H1 (cell line): ENCODE results near the gene RAB43. TPM values are rescaled to one million over a fixed set of nuclear protein-coding genes. Genes with fewer than 3 reads are reported as not detected.

ENCODE experiments used
- CTCF ChIA-PET: fragments of 300-600 bp; sonication (Branson Sonifier 250); formaldehyde crosslinking; loops from one replicate; lab custom pipeline; 2021; ENCODE audit not compliant: partially characterized antibody; lab: Charles Lee
- POLR2A ChIA-PET: fragments of 300-600 bp; sonication (Branson Sonifier 250); formaldehyde crosslinking; loops from one replicate; lab custom pipeline; 2021; ENCODE audit warnings: inconsistent platforms; ENCODE audit not compliant: partially characterized antibody; lab: Charles Lee
- DNase-seq, 2 experiments: peaks; one replicate each; pipeline versions ENCODE4 v3.0.0 to v3.0.0-alpha.2; 2010 to 2022; ENCODE audit warnings: low spot score in 2 of 2, low read depth in 1 of 2, mixed read lengths in 1 of 2
- FAIRE-seq: peaks from 2 replicates; lab custom pipeline; 2011; peaks lifted over from hg19 to GRCh38; lab: Jason Lieb, UNC
- H2AFZ ChIP-seq: 2 replicates; pipeline ENCODE4 v1.8.1; 2012; ENCODE audit warnings: low read length, inconsistent platforms
- H2AK5ac ChIP-seq: 2 replicates; pipeline ENCODE4 v1.6.1; 2013; ENCODE audit warnings: low read depth, low read length
- H2BK120ac ChIP-seq: replicated peaks from 2 replicates; pipeline ENCODE3; 2013; ENCODE audit warnings: low read depth, low read length, inconsistent platforms
- H2BK12ac ChIP-seq: 2 replicates; pipeline ENCODE4 v1.6.1; 2013; ENCODE audit warnings: low read depth, low read length
- H2BK15ac ChIP-seq: 2 replicates; pipeline ENCODE4 v1.6.1; 2013; ENCODE audit warnings: low read length
- H2BK20ac ChIP-seq: 2 replicates; pipeline ENCODE4 v1.6.1; 2013; ENCODE audit warnings: low read length
- H2BK5ac ChIP-seq: 2 replicates; pipeline ENCODE4 v1.6.1; 2013; ENCODE audit warnings: low read depth, low read length
- H3K14ac ChIP-seq: 2 replicates; pipeline ENCODE4 v1.6.1; 2013; ENCODE audit warnings: inconsistent platforms; ENCODE audit not compliant: insufficient read length
- H3K18ac ChIP-seq: 2 replicates; pipeline ENCODE4 v1.6.1; 2013; ENCODE audit warnings: low read length; ENCODE audit errors: extremely low read depth
- H3K23ac ChIP-seq: 2 replicates; pipeline ENCODE4 v1.6.1; 2013; ENCODE audit warnings: inconsistent platforms; ENCODE audit not compliant: insufficient read length
- H3K23me2 ChIP-seq: 2 replicates; pipeline ENCODE4 v1.6.1; 2013; ENCODE audit warnings: low read depth, low read length
- H3K27ac ChIP-seq: 2 replicates; pipeline ENCODE4 v1.6.1; 2011; ENCODE audit warnings: low read depth, low read length, inconsistent platforms
- H3K27me3 ChIP-seq, 4 experiments: replicated peaks in 1 of 4; 1 replicate in 1 of 4; 2 replicates in 3 of 4; pipeline versions ENCODE4 v1.6.1 to v1.8.1; 2011 to 2013; ENCODE audit warnings: low read length in 3 of 4, mild to moderate bottlenecking in 3 of 4, inconsistent platforms in 2 of 4, mixed read lengths in 2 of 4, moderate library complexity in 1 of 4; ENCODE audit not compliant: control insufficient read depth in 3 of 4, insufficient read depth in 3 of 4; ENCODE audit errors: extremely low read depth in 1 of 4
- H3K36me3 ChIP-seq, 4 experiments: 2 replicates each; pipeline versions ENCODE4 v1.6.1 to v1.8.1; 2011 to 2013; ENCODE audit warnings: mild to moderate bottlenecking in 4 of 4, low read length in 3 of 4, moderate library complexity in 2 of 4, control low read depth in 1 of 4, inconsistent platforms in 1 of 4; ENCODE audit not compliant: insufficient read depth in 4 of 4, control insufficient read depth in 2 of 4
- H3K4ac ChIP-seq: replicated peaks from 2 replicates; pipeline ENCODE3; 2013; ENCODE audit warnings: low read length, low read depth, mixed read lengths, inconsistent platforms; ENCODE audit not compliant: insufficient read length
- H3K4me1 ChIP-seq, 4 experiments: replicated peaks in 1 of 4; 1 replicate in 1 of 4; 2 replicates in 3 of 4; pipeline versions ENCODE4 v1.6.1 to v1.8.1; 2011 to 2013; ENCODE audit warnings: low read length in 3 of 4, inconsistent platforms in 2 of 4, mixed read lengths in 1 of 4; ENCODE audit not compliant: insufficient read depth in 4 of 4, control insufficient read depth in 3 of 4
- H3K4me2 ChIP-seq, 2 experiments: 2 replicates each; pipeline versions ENCODE4 v1.6.1 to v1.8.1; 2011 to 2013; ENCODE audit warnings: low read depth in 2 of 2, low read length in 2 of 2, control low read depth in 1 of 2, inconsistent platforms in 1 of 2, mild to moderate bottlenecking in 1 of 2; ENCODE audit not compliant: insufficient read depth in 1 of 2
- H3K4me3 ChIP-seq, 4 experiments: fragments of 200-600, 300-600 bp in 1 of 4; sonication (generic), shearing (Covaris generic), sonication (Bioruptor Twin) in 1 of 4; 2 replicates each; pipeline versions ENCODE4 v1.5.1 to v1.8.1; 2011 to 2016; ENCODE audit warnings: low read length in 4 of 4, low read depth in 3 of 4, control low read depth in 2 of 4, inconsistent platforms in 2 of 4, mild to moderate bottlenecking in 2 of 4, mixed read lengths in 1 of 4, moderate library complexity in 1 of 4; ENCODE audit not compliant: insufficient read depth in 2 of 4; ENCODE audit errors: extremely low read depth in 1 of 4
- H3K56ac ChIP-seq: replicated peaks from 2 replicates; pipeline ENCODE3; 2013; ENCODE audit warnings: low read depth, mild to moderate bottlenecking, mixed read lengths, low read length, inconsistent platforms; ENCODE audit not compliant: insufficient read length
- H3K79me1 ChIP-seq: 2 replicates; pipeline ENCODE4 v1.6.1; 2013; ENCODE audit warnings: low read depth, low read length, control low read depth
- H3K79me2 ChIP-seq, 2 experiments: 2 replicates each; pipeline versions ENCODE4 v1.6.1 to v1.8.1; 2012 to 2013; ENCODE audit warnings: low read length in 2 of 2, mild to moderate bottlenecking in 2 of 2, inconsistent platforms in 1 of 2; ENCODE audit not compliant: insufficient read depth in 2 of 2, control insufficient read depth in 1 of 2
- H3K9ac ChIP-seq, 4 experiments: replicated peaks in 1 of 4; 1 replicate in 1 of 4; 2 replicates in 3 of 4; pipeline versions ENCODE4 v1.6.1 to v1.8.1; 2011 to 2013; ENCODE audit warnings: low read depth in 3 of 4, low read length in 3 of 4, control low read depth in 2 of 4, mild to moderate bottlenecking in 2 of 4, moderate library complexity in 2 of 4, inconsistent platforms in 1 of 4; ENCODE audit errors: extremely low read depth in 1 of 4
- H3K9me3 ChIP-seq, 2 experiments: 2 replicates each; pipeline versions ENCODE4 v1.6.1 to v1.8.1; 2012 to 2013; ENCODE audit warnings: mild to moderate bottlenecking in 2 of 2, moderate library complexity in 2 of 2, control low read depth in 1 of 2, inconsistent platforms in 1 of 2, low read depth in 1 of 2, low read length in 1 of 2, mixed read lengths in 1 of 2; ENCODE audit not compliant: insufficient read depth in 2 of 2
- H4K20me1 ChIP-seq, 2 experiments: replicated peaks in 1 of 2; 2 replicates each; pipeline versions ENCODE3 to v1.8.1; 2011 to 2013; ENCODE audit warnings: inconsistent platforms in 2 of 2, low read length in 2 of 2, mild to moderate bottlenecking in 1 of 2; ENCODE audit not compliant: insufficient read depth in 2 of 2, control insufficient read depth in 1 of 2
- H4K5ac ChIP-seq: 2 replicates; pipeline ENCODE4 v1.6.1; 2013; ENCODE audit warnings: low read length, low read depth, mixed read lengths, inconsistent platforms; ENCODE audit not compliant: insufficient read length
- H4K8ac ChIP-seq: 2 replicates; pipeline ENCODE4 v1.8.0; 2013; ENCODE audit warnings: mild to moderate bottlenecking, moderate library complexity, low read length, inconsistent platforms; ENCODE audit not compliant: insufficient read depth; ENCODE audit errors: extremely low read depth
- H4K91ac ChIP-seq: replicated peaks from 2 replicates; pipeline ENCODE3; 2013; ENCODE audit warnings: low read length, mixed read lengths, inconsistent platforms; ENCODE audit not compliant: insufficient read length
- FOSL1 ChIP-seq: IDR thresholded peaks from 2 replicates; pipeline ENCODE4 v1.6.1; 2011; ENCODE audit warnings: mild to moderate bottlenecking, low read depth, low read length, moderate library complexity; ENCODE audit not compliant: insufficient read depth
- KDM4A ChIP-seq: IDR thresholded peaks from one replicate; pipeline ENCODE4 v1.7.1; 2012; ENCODE audit warnings: low read depth, mild to moderate bottlenecking, moderate library complexity, low read length, inconsistent platforms; ENCODE audit not compliant: severe bottlenecking
- RFX5 ChIP-seq: IDR thresholded peaks from 2 replicates; pipeline ENCODE4 v1.6.1; 2011; ENCODE audit warnings: low read depth, low read length, improper control_type of control experiment, borderline replicate concordance
- SP1 ChIP-seq: IDR thresholded peaks from 2 replicates; pipeline ENCODE4 v1.6.1; 2011; ENCODE audit warnings: low read depth, low read length
- YY1 ChIP-seq: IDR thresholded peaks from 2 replicates; pipeline ENCODE4 v1.6.1; 2011; ENCODE audit warnings: low read depth, mild to moderate bottlenecking, low read length
- WGBS, 2 experiments: shearing (Covaris generic) in 1 of 2; methylation state at CpG; one replicate each; pipeline versions ENCODE4 v1.1.6 to v1.1.7; 2013 to 2015; ENCODE audit warnings: low lambda C conversion rate in 2 of 2, mixed read lengths in 2 of 2, inconsistent platforms in 1 of 2, low coverage in 1 of 2, missing lambda C conversion rate in 1 of 2; ENCODE audit not compliant: insufficient replicate concordance in 2 of 2, insufficient coverage in 1 of 2, insufficient read length in 1 of 2; ENCODE audit errors: extremely low coverage in 1 of 2, missing lambda C conversion rate in 1 of 2; 5-methylcytosine and 5-hydroxymethylcytosine counted together
- long read RNA-seq, 2 experiments: library from RNA in 1 of 2; library from capped mRNA in 1 of 2; stranded (forward); transcript quantifications; one replicate each; pipeline ENCODE4 v2.0.0, GENCODE V29; 2021; ENCODE audit warnings: inconsistent platforms in 1 of 2
- polyA minus RNA-seq, 3 experiments: library from RNA; depleted of rRNA, polyadenylated mRNA; stranded (reverse); fragments of >200 nt; gene quantifications; 1 replicate in 2 of 3; 2 replicates in 1 of 3; pipeline ENCODE4 v1.2.3, GENCODE V29; 2011
- polyA plus RNA-seq, 7 experiments: library from polyadenylated mRNA; depleted of rRNA in 3 of 7; stranded (reverse) in 5 of 7; unstranded in 2 of 7; fragments of >200 nt in 5 of 7; fragments of 200-250 nt in 2 of 7; gene quantifications; 1 replicate in 5 of 7; 2 replicates in 1 of 7; 4 replicates in 1 of 7; pipeline versions ENCODE4 v1.2.1 to v1.2.3, GENCODE V29; 2011 to 2013; ENCODE audit warnings: missing spikeins in 2 of 7, mixed read lengths in 2 of 7
- total RNA-seq: library from RNA; stranded (reverse); fragmentation: NEBNext Ultra II Directional; extraction: Animal tissue kit (Norgen Biotek cat#: 25700); gene quantifications from 2 replicates; pipeline ENCODE4 v1.2.1, GENCODE V29; 2021
- TF ChIP-seq, protein P1 (sequence below): IDR thresholded peaks from 2 replicates; pipeline ENCODE4 v1.6.1; 2012; ENCODE audit warnings: inconsistent platforms

The RAB43 gene
- 18.7 and 19.4 TPM in 2 replicates for total RNA-seq
- polyA plus RNA-seq (2011; rRNA removed): 13.1 and 18.7 TPM in 2 replicates
- 12.7 TPM for polyA plus RNA-seq (2011; cell fraction: cytosol; rRNA removed)
- polyA plus RNA-seq (2011; cell fraction: nucleus; rRNA removed): 25.4 TPM
- 10.6 to 13.7 TPM (median 13.1 TPM) in 4 replicates for polyA plus RNA-seq (2012, experiment 1 of 2)
- 14.1 TPM for polyA plus RNA-seq (2012, experiment 2 of 2)
- 11.8 TPM for polyA plus RNA-seq (2013, experiment 1 of 2)
- polyA plus RNA-seq (2013, experiment 2 of 2): 12.4 TPM
- 10.3 and 10.9 TPM in 2 replicates for polyA minus RNA-seq (2011; rRNA and poly(A)+ RNA removed)
- 9.8 TPM for polyA minus RNA-seq (2011; cell fraction: cytosol; rRNA and poly(A)+ RNA removed)
- 11.4 TPM for polyA minus RNA-seq (2011; cell fraction: nucleus; rRNA and poly(A)+ RNA removed)
- long read RNA-seq, experiment 1, full-length matches to known transcripts: 6 of 20 reads
- long read RNA-seq, experiment 1, partial matches to known transcripts: 0 of 20 reads
- long read RNA-seq, experiment 1, other reads (novel, unspliced or antisense): 14 of 20 reads
- long read RNA-seq, experiment 2: 0 reads

DNA sequence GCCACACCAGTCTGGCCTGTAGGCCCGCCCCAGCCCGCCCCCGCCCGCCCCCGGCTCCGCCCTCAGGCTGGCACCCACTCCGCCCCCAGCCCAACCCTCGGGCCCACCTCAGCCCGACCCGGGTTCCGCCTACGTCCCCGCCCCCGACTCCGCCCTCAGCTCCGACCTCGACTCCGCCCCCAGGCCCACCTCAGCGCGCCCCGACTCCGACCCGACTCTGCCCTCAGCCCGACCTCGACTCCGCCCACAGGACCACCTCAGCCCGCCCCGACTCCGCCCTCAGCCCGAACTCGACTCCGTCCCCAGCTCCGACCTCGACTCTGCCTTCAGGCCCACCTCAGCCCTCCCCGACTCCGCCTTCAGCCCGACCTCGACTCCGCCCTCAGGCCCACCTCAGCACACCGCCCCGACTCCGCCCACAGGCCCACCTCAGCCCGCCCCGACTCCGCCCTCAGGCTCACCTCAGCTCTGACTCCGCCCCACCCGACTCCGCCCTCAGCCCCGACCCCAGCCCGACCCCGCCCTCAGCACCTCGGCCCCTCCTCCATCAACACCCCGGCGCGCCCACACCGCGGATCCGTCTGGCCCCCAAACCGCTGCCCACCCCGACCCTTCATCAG, at the start of gene RAB43:
RAB43 (minus strand) TSS at position 13 of the 620 bp plus-strand sequence. CDS start 315 bp downstream, outside the sequence.
- DNase-seq: peak; percentile 96 to 99
- Histone ChIP-seq H2BK15ac (no peak within 1 kb of the TSS), H4K8ac (peak within 1 kb of the TSS; percentile 83), H3K9me3 (no peaks in the 10 kb centered on the region), H3K4me1 (peaks cover 10 to 17% (median 14%) of the 10 kb centered on the region in 4 experiments), H2AK5ac (no peak within 1 kb of the TSS), H2AFZ (peak within 1 kb of the TSS; percentile 55; the same call in 1 of the 2 replicates), H3K27me3 (no peaks in the 10 kb centered on the region), H4K20me1 (no peaks in the 10 kb centered on the region), H4K91ac (no peak within 1 kb of the TSS), H3K27ac (peak within 1 kb of the TSS; percentile 52), H3K36me3 (peaks cover 0 to 3% (median 3%) of the 10 kb centered on the region in 4 experiments; a peak in 1 of 8 replicates), H2BK12ac (peak within 1 kb of the TSS; percentile 60; the same call in 1 of the 2 replicates), H3K79me2 (peaks cover 9 to 34% of the 10 kb centered on the region in 2 experiments), H3K4ac (no peak within 1 kb of the TSS), H3K18ac (peak within 1 kb of the TSS; percentile 32), H3K14ac (no peak within 1 kb of the TSS), H3K4me3 (peak within 1 kb of the TSS; percentile 69 to 93 (median 80)), H3K9ac (peak within 1 kb of the TSS; percentile 59 to 80 (median 62)), H3K56ac (no peak within 1 kb of the TSS), H3K23me2 (peaks cover 12% of the 10 kb centered on the region), H3K4me2 (peak within 1 kb of the TSS; percentile 97 to 98), H2BK5ac (peak within 1 kb of the TSS; percentile 66), H4K5ac (peak within 1 kb of the TSS; percentile 15), H2BK20ac (no peak within 1 kb of the TSS), H3K23ac (no peak within 1 kb of the TSS), H2BK120ac (no peak within 1 kb of the TSS), H3K79me1 (peaks cover 8% of the 10 kb centered on the region)
- 0 out of 2 replicates have a peak, but pooled peaks have one; percentile 66 for TF ChIP-seq SP1
- no peak for TF ChIP-seq YY1
- peak; percentile 0 for TF ChIP-seq KDM4A
- no peak for TF ChIP-seq FOSL1
- no peak for TF ChIP-seq RFX5
- TF ChIP-seq, protein P1, sequence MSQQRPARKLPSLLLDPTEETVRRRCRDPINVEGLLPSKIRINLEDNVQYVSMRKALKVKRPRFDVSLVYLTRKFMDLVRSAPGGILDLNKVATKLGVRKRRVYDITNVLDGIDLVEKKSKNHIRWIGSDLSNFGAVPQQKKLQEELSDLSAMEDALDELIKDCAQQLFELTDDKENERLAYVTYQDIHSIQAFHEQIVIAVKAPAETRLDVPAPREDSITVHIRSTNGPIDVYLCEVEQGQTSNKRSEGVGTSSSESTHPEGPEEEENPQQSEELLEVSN: no peak
- CTCF ChIA-PET: interaction anchor here (0.9 to 2.7 kb wide), 4 partner anchors 11 to 151 kb away, joined by 4 to 17 read pairs (median 6); no protein-coding TSS in a partner anchor
- 2% methylated on average over 12 of the region's 60 CpGs; no CpG with 5 or more reads in 1 of the 2 experiments for WGBS, 2 experiments
- no peak for FAIRE-seq
- POLR2A ChIA-PET: interaction anchor here (0.8 to 4.4 kb wide), 13 partner anchors 9 to 243 kb away, joined by 3 to 24 read pairs (median 5); partner anchors contain the start of genes ACAD9, CNBP, COPG1 and HMCES
